GM21381 (cell line): ENCODE results near the gene IGSF21.

Experiments
- ATAC-seq: cut with Tn5 transposase; IDR thresholded peaks from one replicate; pipeline ENCODE4 v1.9.1; 2021; ENCODE audit warnings: mild to moderate bottlenecking, moderate library complexity; ENCODE audit not compliant: unreplicated experiment

Gene IGSF21

DNA sequence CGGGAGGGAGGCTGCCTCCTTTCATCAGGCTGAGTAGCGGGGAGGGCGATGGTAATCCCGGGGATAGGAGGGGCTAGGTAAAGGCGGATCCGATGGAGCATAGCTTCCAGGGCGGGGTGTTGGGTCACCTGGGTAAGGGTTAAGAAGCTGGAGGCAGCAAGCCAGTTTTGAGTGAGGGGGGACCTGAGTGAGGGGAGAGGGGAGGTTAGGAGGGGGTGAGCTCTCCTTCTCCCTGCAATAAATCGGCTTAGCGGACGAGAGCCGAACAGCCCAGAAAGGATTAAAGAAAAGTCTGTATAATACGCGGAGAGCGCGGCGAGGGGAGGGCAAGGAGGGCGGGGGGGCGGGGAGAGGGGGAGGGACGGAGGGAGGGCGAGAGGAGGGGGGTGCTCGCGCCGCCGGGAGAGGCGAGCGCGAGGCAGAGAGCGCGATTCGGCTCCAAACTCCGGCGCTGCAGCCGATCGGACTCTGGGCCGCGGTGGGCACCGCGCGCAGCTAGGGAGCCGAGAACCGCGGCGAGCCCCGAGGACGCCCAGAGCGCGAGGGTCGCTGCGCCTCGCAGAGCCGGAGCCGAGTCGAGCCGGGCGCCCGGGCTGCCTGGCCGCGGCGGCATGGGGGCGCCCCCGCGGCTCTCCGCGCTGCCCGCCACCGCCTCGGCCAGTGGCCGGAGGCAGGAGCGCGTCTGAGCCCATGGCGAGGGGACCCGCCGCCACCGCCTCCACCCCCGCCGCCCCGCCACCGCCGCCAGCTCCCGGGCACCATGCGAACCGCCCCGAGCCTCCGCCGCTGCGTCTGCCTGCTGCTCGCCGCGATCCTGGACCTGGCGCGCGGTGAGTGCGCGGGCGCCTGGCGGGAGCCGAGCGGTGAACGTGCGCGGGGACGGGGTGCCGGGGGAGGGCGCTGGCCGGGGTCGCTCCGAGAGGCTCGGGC is at the start of gene IGSF21:
TSS of gene IGSF21 (plus strand) at position 430 of the 930 bp plus-strand sequence. CDS start at position 761, 331 bp downstream.
- no peak for ATAC-seq

DNA sequence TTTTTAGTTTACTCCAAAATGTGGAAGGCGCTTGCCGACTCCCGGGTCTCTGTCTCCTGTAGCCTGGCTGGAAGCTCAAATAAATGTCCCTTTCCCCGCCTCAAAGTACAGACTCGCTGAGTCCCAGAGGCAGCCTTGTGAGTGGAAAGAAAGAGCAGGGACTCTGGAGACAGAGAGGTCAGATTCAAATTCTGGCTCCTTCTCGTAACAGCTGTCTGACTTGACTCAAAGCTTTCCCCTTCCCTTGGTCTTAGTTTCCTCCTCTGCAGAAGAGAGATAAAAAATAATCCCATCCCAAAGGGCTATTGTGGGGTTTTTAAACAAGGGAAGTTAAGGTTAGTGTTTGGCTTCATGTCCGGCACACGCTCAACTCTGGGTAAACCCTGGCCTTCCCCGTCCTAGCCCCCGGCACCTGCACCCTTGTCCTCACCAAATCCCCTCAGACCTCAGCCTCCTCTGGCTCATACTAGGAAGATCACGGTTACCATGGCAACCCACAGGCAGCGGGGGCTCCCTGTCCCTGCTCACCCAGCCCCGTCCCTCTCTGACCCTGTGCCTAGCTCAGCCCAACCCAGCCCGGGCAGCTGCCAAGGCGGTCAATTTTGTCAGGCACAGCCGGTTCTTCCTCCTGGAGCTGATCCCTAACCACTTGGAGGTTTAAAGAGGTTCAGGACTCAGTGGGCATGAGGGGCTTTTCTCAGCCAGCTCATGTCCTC is 49.2 kb upstream of the IGSF21 start:
- ATAC-seq = no peak

DNA sequence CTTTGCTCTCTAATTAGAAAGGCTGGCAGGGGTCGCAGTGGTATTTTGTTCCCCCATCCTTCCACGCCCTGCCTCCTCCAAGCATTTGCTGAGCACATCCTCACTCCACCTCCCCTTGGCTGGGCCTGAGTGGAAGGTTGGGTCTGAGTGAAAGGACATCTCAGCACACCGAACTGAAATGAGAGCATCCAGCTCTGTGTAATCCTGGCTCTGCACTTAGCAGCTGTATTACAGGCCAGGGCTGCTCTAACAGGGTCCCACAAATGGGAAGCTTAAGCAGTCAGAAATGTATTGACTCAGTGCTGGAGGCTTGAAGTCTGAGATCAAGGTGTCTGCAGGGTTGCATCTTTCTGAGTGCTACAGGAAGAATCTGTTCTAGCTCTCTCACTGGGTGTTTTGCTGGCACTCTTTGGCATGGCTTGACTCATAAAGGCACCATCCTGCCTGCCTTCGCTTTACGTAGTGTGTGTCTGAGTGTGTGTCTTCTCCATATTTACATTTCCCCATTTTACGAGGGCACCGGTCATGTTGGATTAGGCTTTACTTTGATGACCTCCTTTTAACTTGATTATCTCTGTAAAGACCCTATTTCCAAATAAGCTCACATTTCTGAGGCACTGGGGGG is 48.5 kb upstream of the IGSF21 start:
- ATAC-seq = no peak

DNA sequence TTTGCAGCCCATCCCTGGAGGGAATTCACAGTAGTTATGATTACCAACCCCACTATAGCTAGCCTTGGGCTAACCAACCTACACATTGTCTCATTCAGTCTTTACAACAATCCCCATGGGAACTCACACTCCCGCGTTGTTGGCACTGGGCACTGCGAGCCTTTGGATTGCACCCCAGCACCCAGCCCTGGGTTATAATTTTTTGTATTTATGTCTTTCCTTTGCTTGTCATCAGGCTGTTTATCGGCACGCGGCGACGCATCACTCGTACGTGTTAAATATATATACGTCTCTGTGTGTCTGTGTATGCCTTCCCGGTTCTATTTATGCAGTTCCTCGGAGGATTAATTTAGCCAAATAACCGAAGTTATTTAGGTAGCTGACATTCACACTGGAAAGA is 47.2 kb upstream of the IGSF21 start:
- no peak for ATAC-seq

DNA sequence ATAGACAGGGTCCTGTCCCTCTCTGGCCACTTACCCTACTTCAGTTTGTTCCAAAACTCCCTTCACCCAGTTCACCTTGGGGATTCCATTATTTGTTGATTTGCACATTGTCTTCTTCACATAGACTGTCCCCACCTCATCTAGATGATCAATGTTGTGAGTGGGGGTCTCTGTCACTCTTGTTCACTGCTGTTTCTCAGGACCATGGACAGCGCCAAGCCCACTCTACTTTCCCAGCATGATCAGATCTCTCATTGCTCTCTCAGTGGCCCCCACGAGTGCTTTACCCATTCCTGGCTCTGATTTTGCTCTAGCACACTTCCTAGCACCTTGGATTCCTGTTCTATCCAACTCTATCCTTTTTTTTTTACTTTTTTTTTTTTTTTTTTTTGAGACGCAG is 45.4 kb upstream of the IGSF21 start:
- no peak for ATAC-seq

DNA sequence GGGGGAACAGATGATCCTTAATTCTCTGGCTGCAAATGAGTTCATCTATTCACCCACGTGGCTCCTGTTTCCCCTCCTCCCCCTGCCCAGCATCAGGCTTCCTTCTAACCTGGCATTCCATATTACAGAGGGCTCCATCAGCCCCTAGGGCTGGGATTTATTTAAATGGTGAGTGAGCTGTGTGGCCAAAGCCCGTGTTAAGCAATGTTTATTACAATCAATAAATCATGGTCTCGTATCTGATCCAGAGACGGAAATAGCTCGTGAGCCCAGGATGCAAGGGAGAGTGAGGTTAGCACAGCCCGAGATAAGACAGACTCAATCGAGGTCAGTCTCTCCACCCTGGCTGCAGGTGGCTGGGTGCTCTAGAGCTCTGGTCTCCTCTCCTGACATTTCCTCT is 43.1 kb upstream of the IGSF21 start:
- no peak for ATAC-seq

DNA sequence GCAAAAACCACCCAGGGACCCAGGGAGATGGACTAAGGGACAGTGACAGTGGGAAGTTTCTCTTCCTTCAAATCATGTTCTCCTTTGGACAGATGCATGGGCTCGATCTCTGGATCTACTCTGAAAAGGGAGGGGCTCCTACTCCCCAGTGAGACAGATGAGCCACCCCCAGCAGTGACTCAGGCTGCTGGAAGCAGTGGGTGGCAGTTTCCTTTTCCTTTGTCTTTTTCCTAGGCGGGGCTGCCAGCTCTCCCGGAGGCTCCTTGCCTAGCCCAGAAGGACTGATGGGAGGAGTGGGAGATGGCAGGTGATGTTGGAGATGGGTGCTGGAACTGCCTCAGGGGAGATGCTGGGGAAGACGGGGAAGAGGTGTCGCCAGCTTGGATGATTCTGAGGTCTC is 41.0 kb upstream of the IGSF21 start:
- no peak for ATAC-seq

DNA sequence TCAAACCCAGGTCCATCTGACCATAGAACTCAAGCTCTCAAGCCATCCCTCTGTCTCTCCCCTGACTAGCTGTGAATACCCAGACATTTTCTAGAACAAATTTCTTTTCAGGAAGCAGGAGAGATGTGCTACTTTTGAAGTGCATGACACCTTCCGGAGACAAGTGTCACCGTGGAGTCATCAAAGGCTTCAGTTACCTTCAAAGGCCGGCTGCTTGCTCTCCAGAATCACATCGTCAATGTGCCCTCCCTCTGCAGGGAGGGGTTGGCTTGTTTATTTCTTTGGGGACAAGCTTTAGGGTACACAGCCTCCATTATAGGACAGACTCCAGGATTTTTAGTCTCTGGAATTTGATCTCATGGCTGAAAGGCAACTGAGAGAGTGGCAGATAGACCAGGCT is 37.7 kb upstream of the IGSF21 start:
- ATAC-seq = no peak

DNA sequence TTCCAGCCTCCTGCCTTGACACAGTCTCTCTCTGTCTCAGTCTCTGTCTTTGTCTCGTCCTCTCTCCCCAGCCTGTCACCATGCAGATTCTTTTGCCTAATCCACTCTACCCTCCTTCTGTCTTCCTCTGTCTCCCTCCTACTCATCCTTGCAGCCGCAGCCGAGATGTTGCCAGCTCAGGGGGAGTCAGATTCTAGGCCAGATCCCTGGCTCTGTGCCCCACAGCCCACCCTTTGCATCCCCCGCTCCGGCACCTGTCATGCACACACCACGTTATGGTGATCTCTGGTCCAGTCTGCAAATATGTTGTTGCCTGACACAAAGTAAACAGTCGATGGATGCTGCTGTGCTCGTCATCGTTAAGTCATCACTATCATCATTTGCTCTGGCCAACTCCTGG is 35.5 kb upstream of the IGSF21 start:
- ATAC-seq = no peak

DNA sequence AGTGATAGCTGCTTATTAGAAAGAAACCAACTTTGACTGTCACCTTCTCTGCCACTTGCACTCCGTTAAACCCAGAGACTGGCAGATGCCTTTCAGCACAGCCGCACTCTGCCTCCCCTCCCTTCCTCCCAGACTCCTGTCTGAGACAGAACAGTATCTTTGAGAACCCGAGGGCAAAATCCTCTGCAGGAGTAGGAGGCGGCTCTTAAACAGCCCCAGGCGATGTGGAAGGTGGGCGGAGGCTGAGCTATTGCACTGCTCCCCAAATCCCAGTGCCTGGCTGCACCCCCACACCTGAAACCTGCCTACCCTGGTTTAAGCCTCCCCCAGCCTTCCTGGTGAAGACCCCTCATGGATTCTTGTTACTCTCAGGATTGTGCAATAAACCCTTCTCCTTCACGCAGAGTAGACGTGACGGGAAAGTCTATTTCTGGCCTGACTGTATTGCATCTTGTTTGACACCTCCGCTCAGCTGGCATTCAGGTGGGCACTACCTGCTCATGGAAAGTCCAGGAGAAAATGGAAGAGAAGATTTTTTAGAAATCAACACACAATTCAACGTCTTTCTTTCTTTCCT is 34.4 kb upstream of the IGSF21 start:
- no peak for ATAC-seq

DNA sequence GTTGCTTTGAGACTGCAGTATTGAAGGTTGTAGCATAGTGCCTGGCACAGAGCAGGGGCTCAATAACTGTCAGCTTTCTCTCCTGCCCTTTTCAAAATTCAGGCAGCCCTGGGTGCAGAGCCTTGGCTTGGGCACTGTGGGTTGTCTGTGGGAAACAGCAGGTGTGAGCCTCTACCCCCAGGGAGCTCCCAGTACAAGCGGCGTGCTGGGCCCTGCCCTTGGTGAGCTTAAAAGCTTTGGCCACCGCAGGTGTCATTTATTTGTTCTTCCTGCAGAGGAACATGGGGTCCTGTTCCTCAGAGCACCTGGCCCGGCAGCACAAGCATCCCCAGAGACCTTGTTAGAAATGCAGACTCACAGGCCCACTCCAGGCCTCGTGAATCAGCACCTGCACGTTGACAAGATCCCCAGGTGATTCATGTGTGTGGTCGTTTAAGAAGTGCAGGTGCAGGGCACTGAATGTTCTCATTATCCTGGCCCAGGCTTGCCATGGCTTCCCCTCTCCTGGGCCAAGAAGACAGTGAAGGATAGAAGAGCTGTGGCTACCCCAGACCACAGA is 29.9 kb upstream of the IGSF21 start:
- ATAC-seq = no peak

DNA sequence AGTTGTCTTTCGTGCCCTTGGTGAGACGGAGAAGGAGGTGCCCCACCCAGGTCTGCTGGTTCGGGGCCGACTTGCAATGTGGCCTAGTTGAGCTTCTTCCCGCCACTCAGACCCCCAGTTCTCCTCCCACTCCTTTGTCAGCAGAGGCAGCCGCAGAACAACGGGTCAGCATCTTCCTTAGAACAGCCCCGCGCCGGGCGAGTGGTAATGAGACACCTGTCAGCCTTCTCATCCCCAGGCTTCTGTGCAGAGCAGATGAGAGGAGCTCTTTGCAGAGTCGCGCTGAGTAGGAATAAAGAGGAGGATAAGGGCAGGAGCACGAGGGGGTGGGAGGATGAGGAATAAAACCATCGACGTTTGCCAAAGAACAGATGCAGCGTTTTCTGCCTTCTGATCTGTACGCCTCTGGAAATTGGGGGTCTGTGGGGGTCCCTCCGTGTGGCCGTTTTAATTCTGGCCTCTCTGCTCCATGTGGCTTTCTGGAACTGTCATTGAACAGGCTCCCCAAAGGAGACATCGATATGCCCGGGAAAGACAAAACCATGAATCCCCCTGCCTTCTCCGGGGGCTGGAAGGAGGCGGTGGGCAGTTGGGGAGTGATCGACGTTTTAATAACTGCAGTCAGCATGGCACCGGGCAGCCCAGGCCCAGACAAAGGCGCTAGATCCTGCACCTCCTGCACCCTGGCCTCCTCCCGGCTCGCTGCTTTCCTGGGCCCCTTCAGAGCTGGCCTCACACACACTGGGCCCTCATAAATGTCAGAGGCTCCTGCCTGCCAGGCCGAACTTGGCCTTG is 27.5 kb upstream of the IGSF21 start:
- no peak for ATAC-seq

DNA sequence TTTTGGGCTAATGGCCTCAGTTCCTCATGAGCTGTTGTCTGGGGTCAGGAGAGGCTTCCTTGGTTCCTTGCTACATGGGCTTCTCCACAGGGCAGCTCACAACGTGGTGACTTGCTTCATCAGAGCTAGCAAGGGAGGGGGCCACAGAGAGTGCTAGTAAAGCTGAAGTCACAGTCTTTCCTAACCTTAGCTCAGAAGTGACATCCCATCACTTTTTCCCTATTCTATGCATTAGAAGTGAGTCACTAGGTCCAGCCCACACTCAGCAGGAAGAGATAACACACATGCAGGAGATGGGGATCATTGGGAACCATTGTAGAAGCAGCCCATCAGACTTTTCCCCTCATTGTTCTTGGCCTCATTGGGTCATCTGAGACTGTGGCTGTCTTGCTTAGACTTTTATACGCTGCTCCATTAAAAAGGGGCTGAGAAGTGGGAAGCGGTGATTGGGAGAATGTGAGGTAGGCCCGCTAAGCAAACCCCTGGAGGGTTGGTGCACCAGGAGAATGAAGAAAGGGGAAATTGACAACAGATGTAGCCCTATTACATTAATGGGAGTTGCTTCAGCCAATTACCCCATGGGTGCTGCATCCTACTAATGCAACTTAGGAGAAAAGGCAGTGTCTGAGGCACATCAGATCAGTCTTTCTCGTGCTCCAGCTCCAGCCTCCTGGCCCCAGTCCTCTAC is 22.1 kb upstream of the IGSF21 start:
- ATAC-seq = no peak

DNA sequence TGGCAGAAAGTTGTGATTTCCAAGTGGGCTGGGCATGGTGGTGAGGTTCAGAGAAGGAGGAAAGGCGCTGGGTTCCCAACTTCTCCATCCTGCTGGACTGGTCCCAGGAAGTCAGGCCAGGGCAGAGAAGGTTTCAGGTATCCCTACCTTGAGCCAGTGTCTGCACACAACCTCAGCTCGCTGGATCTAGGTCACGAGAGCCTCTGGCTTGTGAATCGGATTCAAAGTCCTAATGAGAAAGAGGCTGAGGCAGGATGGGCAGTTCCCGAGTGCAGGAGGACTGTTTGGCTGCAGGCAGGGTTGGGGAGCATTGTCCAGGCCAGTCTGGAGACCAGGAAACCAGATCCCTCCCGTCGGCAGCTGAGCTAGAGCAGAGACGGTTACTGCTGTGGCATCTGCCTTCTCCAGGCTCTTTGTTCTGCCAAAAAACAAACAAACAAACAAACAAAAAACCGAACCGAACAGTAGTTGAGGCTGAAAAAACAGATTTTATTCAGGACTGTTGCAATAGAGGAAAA is 19.5 kb upstream of the IGSF21 start:
- ATAC-seq = no peak

DNA sequence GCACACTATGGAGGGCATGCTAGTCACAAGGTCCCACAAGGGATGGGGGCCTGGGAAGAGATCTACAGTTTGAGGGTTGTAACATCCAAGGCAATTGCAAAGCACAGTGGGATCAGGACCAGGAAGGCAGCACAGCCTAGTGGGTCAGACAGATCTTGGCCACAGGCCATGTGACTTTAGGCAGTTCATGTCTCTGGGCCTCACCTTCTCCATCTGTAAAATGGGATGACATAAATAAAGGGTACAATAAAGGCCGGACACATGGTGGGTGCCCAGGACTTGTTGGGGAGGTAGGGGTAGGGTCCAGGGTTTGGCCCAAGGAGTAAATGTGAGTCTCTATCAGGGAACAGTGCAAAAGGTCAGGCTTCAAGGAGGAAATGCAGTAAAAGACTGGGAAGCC is 18.1 kb upstream of the IGSF21 start:
- no peak for ATAC-seq

DNA sequence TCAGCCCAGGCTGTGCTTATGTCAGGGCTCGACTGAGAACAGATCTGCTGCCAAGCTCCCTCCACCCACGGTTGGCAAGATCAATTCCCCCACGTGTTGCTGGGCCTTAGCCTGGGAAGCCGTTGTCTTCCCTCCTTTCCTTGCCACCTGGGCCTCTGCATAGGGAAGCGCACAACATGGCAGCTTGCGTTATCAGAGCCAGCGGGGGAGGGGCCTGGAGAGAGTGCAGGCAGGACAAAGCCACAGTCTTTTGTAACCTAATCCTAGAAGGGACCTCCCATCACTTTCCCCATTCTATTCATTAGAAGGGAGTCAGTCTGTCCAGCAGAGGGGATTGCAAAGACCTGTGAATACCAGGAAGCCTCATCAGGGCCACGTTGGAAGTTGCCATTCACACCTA is 17.0 kb upstream of the IGSF21 start:
- ATAC-seq = no peak

DNA sequence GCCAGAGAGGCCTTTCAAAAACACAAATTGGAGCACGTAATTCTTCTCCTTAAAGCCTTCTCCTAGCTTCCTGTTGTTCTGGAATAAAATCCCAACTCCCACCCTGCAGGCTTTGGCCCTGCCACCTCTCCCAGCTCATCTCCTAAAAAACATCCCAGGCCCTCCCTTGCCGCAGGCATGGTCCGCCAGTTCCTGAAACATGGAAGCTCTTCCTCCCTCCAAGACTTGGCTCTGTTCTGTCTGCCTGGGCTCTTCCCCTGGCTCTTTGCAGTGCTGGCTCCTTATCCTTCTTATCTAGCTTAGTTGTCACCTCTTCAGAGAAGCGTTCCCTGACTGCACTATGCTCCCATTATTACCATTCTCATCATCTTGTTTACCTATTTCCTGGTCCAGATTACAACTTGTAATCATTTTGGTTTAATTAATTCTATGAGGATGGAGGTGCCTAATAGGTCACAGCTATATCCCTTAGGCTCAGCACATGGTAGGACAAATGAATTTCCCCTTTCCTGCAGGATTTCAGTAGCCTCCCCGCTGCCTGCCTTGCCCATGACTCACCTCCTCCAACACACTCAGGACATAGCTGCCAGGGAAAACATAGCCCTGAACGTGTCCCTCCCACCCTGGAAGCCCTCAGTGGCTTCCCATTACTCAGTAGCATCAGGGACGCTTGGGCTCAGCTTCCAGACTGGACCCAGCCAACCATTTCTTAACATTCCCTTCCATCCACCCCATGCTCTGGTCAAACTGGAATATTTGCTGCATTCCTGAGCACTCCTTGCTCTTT is 15.7 kb upstream of the IGSF21 start:
- no peak for ATAC-seq

DNA sequence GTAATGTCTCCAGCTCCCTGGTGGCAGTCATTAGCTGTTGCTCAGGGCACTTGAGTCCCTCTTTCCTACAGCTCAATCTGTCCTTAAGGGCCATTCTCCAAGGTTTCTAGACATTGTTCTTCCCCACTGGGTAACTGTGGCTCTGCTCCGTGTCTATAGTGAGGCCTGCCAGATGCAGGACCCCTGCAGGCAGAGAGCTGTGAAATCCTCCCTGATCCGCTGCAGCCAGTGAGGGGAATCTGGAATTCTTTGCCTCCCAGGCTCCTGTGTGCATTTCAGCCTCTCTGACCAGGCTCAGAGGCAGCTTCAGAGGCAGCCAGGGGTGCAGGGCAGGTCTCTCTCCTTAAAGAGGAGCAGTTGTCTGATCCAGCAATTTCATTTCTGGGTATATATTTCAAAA is 14.4 kb upstream of the IGSF21 start:
- ATAC-seq = no peak

DNA sequence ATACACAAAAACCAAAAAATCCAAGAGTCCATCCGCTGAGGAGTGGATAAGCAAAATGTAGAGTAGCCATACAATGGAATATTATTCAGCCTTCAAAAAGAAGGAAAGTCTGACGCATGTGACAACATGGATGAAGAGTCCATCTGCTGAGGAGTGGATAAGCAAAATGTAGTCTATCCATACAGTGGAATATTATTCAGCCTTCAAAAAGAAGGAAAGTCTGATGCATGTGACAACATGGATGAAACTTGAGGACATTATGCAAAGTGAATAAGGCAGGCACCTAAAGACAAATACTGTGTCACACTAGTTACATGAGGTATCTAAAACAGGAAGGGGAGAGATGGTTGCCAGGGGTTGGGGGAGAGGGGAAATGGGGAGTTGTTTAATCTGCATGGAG is 14.0 kb upstream of the IGSF21 start:
- no peak for ATAC-seq
